Neural cell (in vitro differentiated cells): ENCODE results near the gene RCAN3.

Source experiments
- CTCF ChIP-seq: fragments of 450-650 bp; IDR thresholded peaks from 2 replicates; pipeline ENCODE4 v1.5.1; 2014; ENCODE audit warnings: antibody characterized with exemption, mild to moderate bottlenecking, moderate library complexity; ENCODE audit not compliant: poor library complexity, severe bottlenecking
- EP300 ChIP-seq: fragments of 450-650 bp; conservative IDR thresholded peaks from 2 replicates; pipeline ENCODE4 v1.6.1; 2014; ENCODE audit warnings: antibody characterized with exemption, mild to moderate bottlenecking, moderate library complexity; ENCODE audit not compliant: poor library complexity, severe bottlenecking
- EZH2 ChIP-seq: fragments of 200-600, 300-800 bp; shearing (Covaris generic), sonication (generic); IDR thresholded peaks from 2 replicates; pipeline ENCODE4 v1.6.1; 2014; ENCODE audit warnings: antibody characterized with exemption, low read length, borderline replicate concordance, mild to moderate bottlenecking; ENCODE audit not compliant: insufficient read depth, poor library complexity, severe bottlenecking
- MXI1 ChIP-seq: fragments of 450-650 bp; conservative IDR thresholded peaks from 2 replicates; pipeline ENCODE4 v1.6.1; 2014; ENCODE audit warnings: antibody characterized with exemption, mild to moderate bottlenecking; ENCODE audit not compliant: poor library complexity, severe bottlenecking
- POLR2AphosphoS5 ChIP-seq: IDR thresholded peaks from 2 replicates; pipeline ENCODE4 v1.6.1; 2012
- RAD21 ChIP-seq: fragments of 450-650 bp; conservative IDR thresholded peaks from 2 replicates; pipeline ENCODE4 v1.6.1; 2014; ENCODE audit warnings: antibody characterized with exemption, mild to moderate bottlenecking, moderate library complexity
- REST ChIP-seq: IDR thresholded peaks from 2 replicates; pipeline ENCODE4 v1.6.1; 2012; ENCODE audit warnings: borderline replicate concordance

GRCh38 chr1:24586970-24587820 is 84.6 kb downstream of the RCAN3 start:
- TF ChIP-seq CTCF = peak; percentile 52
- TF ChIP-seq REST = no peak
- TF ChIP-seq EP300 = no peak
- TF ChIP-seq RAD21 = no peak
- no peak for TF ChIP-seq POLR2AphosphoS5
- no peak for TF ChIP-seq MXI1
- TF ChIP-seq EZH2 = no peak
